ENCODE measurements around the gene EPS8L1.

The EPS8L1 gene

GRCh38 chr19:55080121-55080967 is 4.7 kb downstream of the EPS8L1 start:
- DNase-seq (ENCODE audit: low spot score) = no peak

- no peak for DNase-seq (ENCODE audit: low spot score)
Measured at GRCh38 chr19:55080968-55081769, 5.5 kb downstream of the EPS8L1 start.

- DNase-seq (ENCODE audit: low spot score) = no peak
Measured at GRCh38 chr19:55081770-55082019, 6.0 kb downstream of the EPS8L1 start.

DNA sequence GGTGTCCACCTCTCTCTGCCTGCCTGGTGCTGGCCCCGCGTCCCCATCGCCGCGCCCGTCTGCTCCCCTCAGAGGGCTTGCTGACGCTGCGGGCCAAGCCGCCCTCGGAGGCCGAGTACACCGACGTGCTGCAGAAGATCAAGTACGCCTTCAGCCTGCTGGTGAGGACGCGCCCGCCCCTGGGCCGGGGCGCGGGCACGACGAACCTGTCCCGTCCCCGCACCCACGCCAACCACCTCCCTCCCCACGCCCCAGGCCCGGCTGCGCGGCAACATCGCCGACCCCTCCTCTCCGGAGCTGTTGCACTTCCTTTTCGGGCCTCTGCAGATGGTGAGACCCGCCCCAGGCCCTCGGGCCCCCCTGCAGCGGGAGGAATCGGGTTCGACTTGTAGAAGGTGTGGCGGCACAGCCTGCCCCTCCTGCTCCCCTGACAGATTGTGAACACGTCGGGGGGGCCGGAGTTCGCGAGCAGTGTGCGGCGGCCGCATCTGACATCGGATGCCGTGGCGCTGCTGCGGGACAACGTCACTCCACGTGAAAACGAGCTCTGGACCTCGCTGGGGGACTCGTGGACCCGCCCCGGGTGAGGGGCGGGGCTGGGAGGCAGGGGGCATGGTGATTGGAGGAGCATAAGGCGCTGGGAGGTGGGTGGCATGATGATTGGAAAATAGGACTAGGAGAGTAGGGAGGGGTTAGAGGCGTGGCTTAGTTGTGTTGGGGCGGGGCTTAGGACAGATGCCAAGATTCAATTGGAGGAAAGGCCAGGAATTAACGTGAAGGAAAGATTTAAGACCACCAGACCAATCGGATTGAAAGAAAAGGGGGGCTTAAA is 6.6 kb downstream of the EPS8L1 start:
- no peak for DNase-seq (ENCODE audit: low spot score)

GRCh38 chr19:55083004-55083850 is 7.6 kb downstream of the EPS8L1 start:
- DNase-seq (ENCODE audit: low spot score) = no peak

GRCh38 chr19:55084416-55084815 is 8.7 kb downstream of the EPS8L1 start:
- DNase-seq (ENCODE audit: low spot score) = no peak

DNA sequence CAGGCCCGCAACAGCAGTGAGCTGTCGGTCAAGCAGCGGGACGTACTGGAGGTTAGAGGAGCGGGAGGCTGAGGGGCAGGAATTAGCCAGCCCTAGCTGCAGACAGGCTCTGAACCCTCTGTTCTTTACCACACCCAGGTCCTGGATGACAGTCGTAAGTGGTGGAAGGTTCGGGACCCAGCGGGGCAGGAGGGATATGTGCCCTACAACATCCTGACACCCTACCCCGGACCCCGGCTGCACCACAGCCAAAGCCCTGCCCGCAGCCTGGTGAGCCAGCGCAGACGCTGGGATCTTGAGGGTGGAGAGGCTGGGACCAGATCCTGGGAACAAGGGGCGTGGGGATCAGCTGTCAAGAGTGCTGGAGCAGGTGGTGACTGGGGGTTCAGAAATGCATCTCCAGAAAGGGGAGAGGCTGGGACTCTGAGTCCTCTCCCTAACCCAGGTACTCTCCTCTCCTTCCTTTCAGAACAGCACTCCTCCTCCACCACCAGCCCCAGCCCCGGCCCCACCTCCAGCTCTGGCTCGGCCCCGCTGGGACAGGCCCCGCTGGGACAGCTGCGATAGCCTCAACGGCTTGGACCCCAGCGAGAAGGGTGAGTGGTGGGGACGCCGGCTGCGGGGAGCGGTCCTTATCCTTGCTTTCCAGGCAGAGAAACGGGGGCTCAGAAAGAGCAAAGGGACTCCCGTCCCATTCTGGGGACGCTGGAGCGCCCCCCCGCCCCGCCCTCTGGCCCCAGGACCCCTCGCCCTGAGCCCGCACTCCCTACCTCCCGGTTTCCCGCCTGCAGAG is 10.4 kb downstream of the EPS8L1 start:
- no peak for DNase-seq (ENCODE audit: low spot score)

- peak; percentile 72 for DNase-seq (ENCODE audit: low spot score)
Measured at GRCh38 chr19:55086730-55087541, 11.3 kb downstream of the EPS8L1 start.

- no peak for DNase-seq (ENCODE audit: low spot score)
Measured at GRCh38 chr19:55087542-55087901, 11.9 kb downstream of the EPS8L1 start.

GRCh38 chr19:55088021-55088451 is 12.4 kb downstream of the EPS8L1 start:
- no peak for DNase-seq (ENCODE audit: low spot score)

DNA sequence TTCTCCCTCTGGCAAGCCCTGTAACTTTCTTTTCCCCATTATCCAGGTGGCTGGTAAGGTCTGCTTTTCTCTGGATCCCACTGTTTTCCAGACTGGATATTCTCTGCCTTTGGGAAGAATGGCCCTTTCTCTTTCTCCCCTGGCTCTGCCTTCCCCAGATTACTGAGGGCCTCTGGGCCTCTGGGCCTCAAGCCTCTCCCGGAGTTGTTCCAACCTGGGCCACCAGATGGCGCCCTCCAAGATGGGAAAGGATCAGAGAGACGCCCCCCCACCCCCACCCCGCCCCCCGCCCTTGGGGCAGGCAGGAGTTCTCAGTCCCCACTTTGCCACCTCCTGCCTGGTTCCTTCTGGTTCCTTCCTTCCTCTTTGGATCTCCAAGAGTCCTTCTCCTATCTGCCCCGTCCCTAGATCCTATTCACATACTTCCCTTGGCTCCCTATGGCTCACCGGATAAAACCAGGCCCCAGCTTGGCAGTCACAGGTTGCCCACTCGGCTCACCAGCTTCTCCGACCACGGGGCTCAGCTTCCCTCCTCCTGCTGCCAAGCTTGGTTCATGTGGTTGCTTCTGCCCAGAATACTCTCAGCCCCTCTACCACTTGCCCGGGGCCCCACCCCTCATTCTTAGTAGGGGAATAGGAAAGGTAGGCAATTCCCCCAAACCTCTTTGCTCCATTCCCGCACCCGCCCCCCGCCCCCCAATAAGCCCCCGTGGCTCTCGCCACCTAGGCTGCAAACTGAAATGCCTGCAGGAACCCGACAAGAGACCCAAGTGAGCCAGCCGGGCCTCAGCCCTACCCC is 13.1 kb downstream of the EPS8L1 start:
- DNase-seq (ENCODE audit: low spot score) = peak; percentile 34

DNA sequence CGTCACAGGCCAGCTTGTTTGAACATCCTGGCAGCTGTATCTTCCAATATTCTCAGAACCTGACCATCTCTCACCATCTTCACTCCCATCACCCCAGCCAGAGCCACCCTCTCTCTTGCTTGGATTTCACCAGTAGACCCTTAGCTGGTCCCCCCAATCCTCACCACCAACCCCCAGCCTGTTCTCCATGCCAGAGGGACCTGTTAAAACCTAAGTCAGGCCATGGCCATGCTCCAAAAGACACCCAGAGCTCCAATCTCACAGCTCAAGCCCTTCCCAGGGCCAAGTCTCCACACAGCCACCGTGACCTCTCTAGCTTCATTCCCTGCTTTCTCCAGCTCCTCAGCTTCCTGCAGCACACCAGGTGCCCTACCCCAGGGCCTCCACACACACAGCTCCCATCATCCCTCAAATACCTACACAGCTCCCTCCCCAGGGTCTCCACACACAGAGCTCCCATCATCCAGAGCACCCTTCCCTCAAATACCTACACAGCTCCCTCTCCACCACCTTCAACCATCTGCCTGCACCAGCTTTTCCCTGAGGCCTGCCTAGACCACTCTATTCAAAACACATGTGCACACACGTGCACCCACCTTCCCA is 13.8 kb downstream of the EPS8L1 start:
- no peak for DNase-seq (ENCODE audit: low spot score)

DNA sequence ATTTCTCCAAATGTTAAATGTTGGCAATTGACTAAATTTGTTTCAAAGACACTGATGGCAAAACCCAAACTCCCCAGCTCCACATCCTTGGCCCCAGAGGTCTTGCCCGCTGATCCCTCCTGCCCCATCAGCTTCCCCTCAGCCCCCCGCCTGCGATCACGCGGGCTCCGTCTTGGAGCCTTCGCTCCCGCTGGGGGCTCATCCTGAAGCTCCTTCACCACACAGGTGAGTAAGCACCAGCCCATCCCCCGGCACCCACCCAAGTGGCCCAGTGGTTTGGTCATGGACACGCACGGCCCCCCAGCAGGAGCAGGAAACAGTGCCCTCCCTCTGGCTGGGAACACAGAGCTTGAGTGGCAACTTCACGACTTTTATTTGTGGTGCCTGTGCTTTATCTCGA is 14.9 kb downstream of the EPS8L1 start:
- no peak for DNase-seq (ENCODE audit: low spot score)

- DNase-seq (ENCODE audit: low spot score) = no peak
Measured at GRCh38 chr19:55091126-55091910, 15.6 kb downstream of the EPS8L1 start.

DNA sequence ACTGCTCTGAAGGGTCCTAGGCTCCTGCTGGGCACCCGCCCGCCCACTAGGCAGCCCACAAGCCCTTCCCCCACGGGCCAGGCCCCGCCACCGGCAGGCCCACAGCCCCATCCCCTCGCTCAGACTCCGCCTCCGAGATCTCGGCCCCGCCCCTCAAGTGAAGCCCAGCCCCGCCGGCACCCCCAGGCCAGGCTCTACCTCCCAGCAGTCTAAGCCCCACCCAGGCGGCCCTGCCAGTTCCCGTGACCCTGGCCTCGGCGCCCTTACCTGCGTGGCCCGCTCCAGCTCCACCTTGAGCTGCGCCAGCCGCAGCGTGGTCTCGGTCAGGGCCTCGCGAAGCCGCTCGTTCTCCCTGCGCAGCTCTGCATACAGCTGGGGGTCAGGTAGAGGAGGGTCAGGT is 16.3 kb downstream of the EPS8L1 start:
- DNase-seq (ENCODE audit: low spot score) = no peak

- DNase-seq (ENCODE audit: low spot score) = no peak
Measured at GRCh38 chr19:55092423-55093318, 17.0 kb downstream of the EPS8L1 start.

Measured in putamen (tissue), 1 donor.